K562 (cell line): Measurements from ENCODE around the gene ARSK. TPM values are rescaled to one million over a fixed set of nuclear protein-coding genes. Genes with fewer than 3 reads are reported as not detected.

Experiments
- BMI1 ChIP-seq: fragments of 150-350 bp; IDR thresholded peaks from 2 replicates; pipeline ENCODE4 v1.6.1; 2014; ENCODE audit warnings: low read length
- CBX3 ChIP-seq, 2 experiments: IDR thresholded peaks; 1 replicate in 1 of 2; 2 replicates in 1 of 2; pipeline ENCODE4 v1.6.1; 2012; ENCODE audit warnings: inconsistent platforms in 2 of 2, low read length in 2 of 2, borderline replicate concordance in 1 of 2, control low read depth in 1 of 2
- ELF1 ChIP-seq: fragments of 200-800 bp; sonication (Bioruptor generic); IDR thresholded peaks from 2 replicates; pipeline ENCODE4 v1.6.1; 2016; ENCODE audit warnings: missing genetic modification characterization, missing compliant biosample characterization
- PHF8 ChIP-seq: fragments of 200-600 bp; sonication (generic); IDR thresholded peaks from 2 replicates; pipeline ENCODE4 v1.6.1; 2012; ENCODE audit warnings: mixed run types, mild to moderate bottlenecking, inconsistent platforms, low read length, moderate library complexity, borderline replicate concordance
- POLR3A ChIP-seq: IDR thresholded peaks from 2 replicates; pipeline ENCODE4 v1.6.1; 2011; ENCODE audit warnings: borderline replicate concordance, mild to moderate bottlenecking, moderate library complexity; ENCODE audit not compliant: insufficient read length, insufficient read depth; ENCODE audit errors: extremely low read depth
- RB1 ChIP-seq: fragments of 450-650 bp; IDR thresholded peaks from 2 replicates; pipeline ENCODE4 v1.6.1; 2017; ENCODE audit warnings: low read depth, mild to moderate bottlenecking
- SMAD1 ChIP-seq: fragments of 150-350 bp; IDR thresholded peaks from 2 replicates; pipeline ENCODE4 v1.6.1; 2014; ENCODE audit warnings: low read length, low read depth; ENCODE audit not compliant: partially characterized antibody
- SMARCA5 ChIP-seq: fragments of 450-650 bp; IDR thresholded peaks from 2 replicates; pipeline ENCODE4 v1.6.1; 2016
- TAL1 ChIP-seq: fragments of 450-650 bp; IDR thresholded peaks from 2 replicates; pipeline ENCODE4 v1.6.1; 2016; ENCODE audit warnings: mild to moderate bottlenecking
- TCF7L2 ChIP-seq: fragments of 150-350 bp; IDR thresholded peaks from 2 replicates; pipeline ENCODE4 v1.6.1; 2016; ENCODE audit warnings: low read depth, mild to moderate bottlenecking, low read length, moderate library complexity
- UBTF ChIP-seq, 2 experiments: IDR thresholded peaks; 2 replicates each; pipeline ENCODE4 v1.6.1; 2012; ENCODE audit warnings: improper control_type of control experiment in 2 of 2, low read depth in 2 of 2, low read length in 2 of 2, borderline replicate concordance in 1 of 2
- ZNF280B ChIP-seq: fragments of 250-450 bp; sonication (Bioruptor Pico); IDR thresholded peaks from 2 replicates; pipeline ENCODE4 v1.5.1; 2021; ENCODE audit warnings: mild to moderate bottlenecking
- ZNF444 ChIP-seq: fragments of 250-450 bp; sonication (Bioruptor Pico); IDR thresholded peaks from 2 replicates; pipeline ENCODE4 v1.4.0; 2020; ENCODE audit warnings: mild to moderate bottlenecking, moderate library complexity
- ZNF551 ChIP-seq: fragments of 250-450 bp; sonication (Bioruptor Pico); IDR thresholded peaks from 2 replicates; pipeline ENCODE4 v1.5.0; 2021; ENCODE audit warnings: mild to moderate bottlenecking, moderate library complexity
- ZNF780A ChIP-seq: fragments of 250-450 bp; sonication (Bioruptor Pico); IDR thresholded peaks from 2 replicates; pipeline ENCODE4 v1.5.0; 2021; ENCODE audit warnings: mild to moderate bottlenecking
- polyA plus RNA-seq, 8 experiments: library from polyadenylated mRNA; depleted of rRNA in 4 of 8; stranded (reverse) in 5 of 8; unstranded in 3 of 8; fragments of >200 nt; fragmentation: Nextera tagmentation in 2 of 8; fragmentation: Illumina TruSeq in 1 of 8; extraction: Ambion mirVana in 2 of 8; extraction: Trizol in 1 of 8; gene quantifications; 2 replicates each; pipeline versions ENCODE4 v1.2.1 to v1.2.3, GENCODE V29; 2011 to 2014; ENCODE audit warnings: inconsistent platforms in 1 of 8, missing spikeins in 1 of 8
- total RNA-seq, 7 experiments: library from RNA; depleted of rRNA in 6 of 7; stranded (reverse); fragments of >200 nt in 6 of 7; fragmentation: Illumina TruSeq in 2 of 7; extraction: Trizol in 2 of 7; gene quantifications; 2 replicates each; pipeline versions ENCODE4 v1.2.1 to v1.2.3, GENCODE V29; 2011 to 2021; ENCODE audit warnings: low replicate concordance in 1 of 7
- TF ChIP-seq, protein P1 (sequence below): fragments of 250-450 bp; sonication (Bioruptor Pico); IDR thresholded peaks from 2 replicates; pipeline ENCODE4 v1.4.0; 2020; ENCODE audit warnings: mild to moderate bottlenecking, moderate library complexity

Gene ARSK
- total and polyA plus RNA-seq, 9 of the 15 experiments (the other 6 are each of a cell fraction or from before 2014, with no cell fraction given): 2.7 to 9.4 (median 7.1) TPM

GRCh38 chr5:95647886-95648860, 93.3 kb downstream of the ARSK start (continued):
- no peak for TF ChIP-seq POLR3A
- no peak for TF ChIP-seq TCF7L2
- TF ChIP-seq CBX3 (IDR thresholded peaks at IDR 0.05; ENCODE audit: borderline replicate concordance in 1 of 2, low read length in 2 of 2): peak in 1 of 2 experiments; percentile 28; a peak in 1 of 3 replicates
- TF ChIP-seq BMI1: no peak
- TF ChIP-seq, protein P1, sequence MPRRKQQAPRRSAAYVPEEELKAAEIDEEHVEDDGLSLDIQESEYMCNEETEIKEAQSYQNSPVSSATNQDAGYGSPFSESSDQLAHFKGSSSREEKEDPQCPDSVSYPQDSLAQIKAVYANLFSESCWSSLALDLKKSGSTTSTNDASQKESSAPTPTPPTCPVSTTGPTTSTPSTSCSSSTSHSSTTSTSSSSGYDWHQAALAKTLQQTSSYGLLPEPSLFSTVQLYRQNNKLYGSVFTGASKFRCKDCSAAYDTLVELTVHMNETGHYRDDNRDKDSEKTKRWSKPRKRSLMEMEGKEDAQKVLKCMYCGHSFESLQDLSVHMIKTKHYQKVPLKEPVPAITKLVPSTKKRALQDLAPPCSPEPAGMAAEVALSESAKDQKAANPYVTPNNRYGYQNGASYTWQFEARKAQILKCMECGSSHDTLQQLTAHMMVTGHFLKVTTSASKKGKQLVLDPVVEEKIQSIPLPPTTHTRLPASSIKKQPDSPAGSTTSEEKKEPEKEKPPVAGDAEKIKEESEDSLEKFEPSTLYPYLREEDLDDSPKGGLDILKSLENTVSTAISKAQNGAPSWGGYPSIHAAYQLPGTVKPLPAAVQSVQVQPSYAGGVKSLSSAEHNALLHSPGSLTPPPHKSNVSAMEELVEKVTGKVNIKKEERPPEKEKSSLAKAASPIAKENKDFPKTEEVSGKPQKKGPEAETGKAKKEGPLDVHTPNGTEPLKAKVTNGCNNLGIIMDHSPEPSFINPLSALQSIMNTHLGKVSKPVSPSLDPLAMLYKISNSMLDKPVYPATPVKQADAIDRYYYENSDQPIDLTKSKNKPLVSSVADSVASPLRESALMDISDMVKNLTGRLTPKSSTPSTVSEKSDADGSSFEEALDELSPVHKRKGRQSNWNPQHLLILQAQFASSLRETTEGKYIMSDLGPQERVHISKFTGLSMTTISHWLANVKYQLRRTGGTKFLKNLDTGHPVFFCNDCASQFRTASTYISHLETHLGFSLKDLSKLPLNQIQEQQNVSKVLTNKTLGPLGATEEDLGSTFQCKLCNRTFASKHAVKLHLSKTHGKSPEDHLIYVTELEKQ (CRISPR knock-in tag): no peak
- TF ChIP-seq SMAD1: no peak
- TF ChIP-seq ZNF780A (CRISPR knock-in tag): no peak
- no peak for TF ChIP-seq UBTF (IDR thresholded peaks at IDR 0.05; ENCODE audit: borderline replicate concordance in 1 of 2, low read depth in 2 of 2, low read length in 2 of 2)
- no peak for TF ChIP-seq RB1
- TF ChIP-seq ZNF444 (CRISPR knock-in tag): no peak
- TF ChIP-seq PHF8: no peak; the same call in 1 of the 2 replicates
- no peak for TF ChIP-seq ZNF551
- TF ChIP-seq ELF1: no peak
- no peak for TF ChIP-seq SMARCA5
- TF ChIP-seq TAL1: peak; percentile 49
- no peak for TF ChIP-seq ZNF280B
